ACC112 (cell line): ENCODE measurements around the gene CDRT4.

Experiments used
- H2AFZ ChIP-seq: fragments of 200-600 bp; sonication (generic); one replicate; pipeline ENCODE4 v1.6.0; 2017; ENCODE audit warnings: antibody characterized with exemption, low read length; ENCODE audit not compliant: unreplicated experiment
- H3K27ac ChIP-seq: fragments of 200-600 bp; sonication (generic); 2 replicates; pipeline ENCODE4 v1.5.1; 2014; ENCODE audit warnings: low read depth, mild to moderate bottlenecking, antibody characterized with exemption, low read length, moderate library complexity
- H3K27me3 ChIP-seq: fragments of 200-600 bp; sonication (generic); 2 replicates; pipeline ENCODE4 v1.6.1; 2014; ENCODE audit warnings: mild to moderate bottlenecking, antibody characterized with exemption, low read length, moderate library complexity, mixed read lengths; ENCODE audit not compliant: insufficient read depth
- H3K36me3 ChIP-seq: fragments of 200-600 bp; sonication (generic); 2 replicates; pipeline ENCODE4 v1.6.1; 2016; ENCODE audit warnings: mild to moderate bottlenecking, antibody characterized with exemption, low read length, moderate library complexity, mixed read lengths; ENCODE audit not compliant: insufficient read depth
- H3K4me1 ChIP-seq: fragments of 200-600 bp; sonication (generic); one replicate; pipeline ENCODE4 v1.6.1; 2016; ENCODE audit warnings: low read length, mixed read lengths; ENCODE audit not compliant: insufficient read depth, unreplicated experiment, control insufficient read depth
- H3K4me3 ChIP-seq: fragments of 200-600 bp; sonication (generic); 2 replicates; pipeline ENCODE4 v1.5.1; 2014; ENCODE audit warnings: mild to moderate bottlenecking, low read depth, low read length
- H3K79me2 ChIP-seq: fragments of 200-600 bp; sonication (generic); one replicate; pipeline ENCODE4 v1.6.0; 2016; ENCODE audit warnings: low read length; ENCODE audit not compliant: control insufficient read depth, unreplicated experiment, insufficient read depth

CDRT4 gene

GRCh38 chr17:15434956-15435355 is 32.5 kb downstream of the CDRT4 start:
- Histone ChIP-seq H2AFZ (no peak overlapping the region), H3K4me1 (peaks cover 7% of the 10 kb centered on the region)

GRCh38 chr17:15432807-15433611 is 34.4 kb downstream of the CDRT4 start:
- H2AFZ ChIP-seq, result no peak overlapping the region
- no peaks in the 10 kb centered on the region for H3K27me3 ChIP-seq
- H3K27ac ChIP-seq, result no peak overlapping the region
- H3K79me2 ChIP-seq, result no peaks in the 10 kb centered on the region
- peaks cover 7% of the 10 kb centered on the region for H3K4me1 ChIP-seq
- H3K36me3 ChIP-seq, result no peaks in the 10 kb centered on the region
- H3K4me3 ChIP-seq, result no peak overlapping the region

More at GRCh38 chr17:15434956-15435355, 32.5 kb downstream of the CDRT4 start:
- H3K27ac ChIP-seq, result no peak overlapping the region
- no peak overlapping the region for H3K4me3 ChIP-seq
- no peaks in the 10 kb centered on the region for H3K79me2 ChIP-seq
- no peaks in the 10 kb centered on the region for H3K27me3 ChIP-seq
- no peaks in the 10 kb centered on the region for H3K36me3 ChIP-seq

GRCh38 chr17:15431766-15432165 is 35.7 kb downstream of the CDRT4 start:
- Histone ChIP-seq H3K4me1 (peaks cover 7% of the 10 kb centered on the region), H2AFZ (no peak overlapping the region), H3K27me3 (no peaks in the 10 kb centered on the region), H3K79me2 (no peaks in the 10 kb centered on the region), H3K4me3 (no peak overlapping the region), H3K36me3 (no peaks in the 10 kb centered on the region), H3K27ac (no peak overlapping the region)

- no peak overlapping the region for H2AFZ ChIP-seq
- peaks cover 2% of the 10 kb centered on the region for H3K4me1 ChIP-seq
- no peak overlapping the region for H3K27ac ChIP-seq
- no peaks in the 10 kb centered on the region for H3K36me3 ChIP-seq
- no peaks in the 10 kb centered on the region for H3K27me3 ChIP-seq
- H3K4me3 ChIP-seq, result no peak overlapping the region
- no peaks in the 10 kb centered on the region for H3K79me2 ChIP-seq
These were observed 36.2 kb downstream of the CDRT4 start for GRCh38 chr17:15431196-15431595.

DNA sequence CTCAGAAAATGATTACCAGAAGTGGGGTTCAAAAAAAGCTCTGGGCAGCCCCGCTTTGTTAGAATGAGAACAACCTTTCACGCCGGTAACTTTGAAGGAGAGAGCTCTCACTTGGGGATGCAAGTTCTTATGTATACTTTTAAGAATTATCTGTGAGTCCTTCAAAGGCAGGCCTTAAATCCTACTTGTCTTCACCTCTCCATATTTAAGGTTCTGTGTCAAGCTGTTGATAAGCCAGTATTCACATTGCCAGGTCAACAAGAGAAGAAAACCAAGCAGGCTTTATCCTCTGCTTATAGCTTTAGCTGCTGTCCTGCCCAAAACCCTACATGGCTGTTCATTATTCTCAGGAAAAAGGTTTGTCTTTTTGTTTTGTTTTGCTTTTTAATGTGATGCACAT is 42.9 kb downstream of the CDRT4 start:
- no peak overlapping the region for H3K4me3 ChIP-seq
- H3K79me2 ChIP-seq, result no peaks in the 10 kb centered on the region
- H3K27ac ChIP-seq, result no peak overlapping the region
- no peaks in the 10 kb centered on the region for H3K4me1 ChIP-seq
- no peaks in the 10 kb centered on the region for H3K36me3 ChIP-seq
- H2AFZ ChIP-seq, result no peak overlapping the region
- no peaks in the 10 kb centered on the region for H3K27me3 ChIP-seq

GRCh38 chr17:15422392-15422965 is 44.9 kb downstream of the CDRT4 start:
- H3K4me1 ChIP-seq, result no peaks in the 10 kb centered on the region
- H3K27me3 ChIP-seq, result no peaks in the 10 kb centered on the region
- no peaks in the 10 kb centered on the region for H3K36me3 ChIP-seq
- H2AFZ ChIP-seq, result no peak overlapping the region
- H3K79me2 ChIP-seq, result no peaks in the 10 kb centered on the region
- H3K27ac ChIP-seq, result no peak overlapping the region
- no peak overlapping the region for H3K4me3 ChIP-seq

- no peaks in the 10 kb centered on the region for H3K36me3 ChIP-seq
- H3K4me1 ChIP-seq, result no peaks in the 10 kb centered on the region
- no peak overlapping the region for H3K4me3 ChIP-seq
- no peak overlapping the region for H2AFZ ChIP-seq
- no peaks in the 10 kb centered on the region for H3K79me2 ChIP-seq
- H3K27me3 ChIP-seq, result no peaks in the 10 kb centered on the region
- no peak overlapping the region for H3K27ac ChIP-seq
These were observed 48.6 kb downstream of the CDRT4 start for GRCh38 chr17:15418781-15419180.

- Histone ChIP-seq H3K36me3 (no peaks in the 10 kb centered on the region), H3K79me2 (no peaks in the 10 kb centered on the region), H3K27me3 (no peaks in the 10 kb centered on the region), H3K27ac (no peak overlapping the region), H3K4me3 (no peak overlapping the region), H2AFZ (no peak overlapping the region), H3K4me1 (peaks cover 7% of the 10 kb centered on the region)
These were observed 52.7 kb downstream of the CDRT4 start for GRCh38 chr17:15414532-15415306.

DNA sequence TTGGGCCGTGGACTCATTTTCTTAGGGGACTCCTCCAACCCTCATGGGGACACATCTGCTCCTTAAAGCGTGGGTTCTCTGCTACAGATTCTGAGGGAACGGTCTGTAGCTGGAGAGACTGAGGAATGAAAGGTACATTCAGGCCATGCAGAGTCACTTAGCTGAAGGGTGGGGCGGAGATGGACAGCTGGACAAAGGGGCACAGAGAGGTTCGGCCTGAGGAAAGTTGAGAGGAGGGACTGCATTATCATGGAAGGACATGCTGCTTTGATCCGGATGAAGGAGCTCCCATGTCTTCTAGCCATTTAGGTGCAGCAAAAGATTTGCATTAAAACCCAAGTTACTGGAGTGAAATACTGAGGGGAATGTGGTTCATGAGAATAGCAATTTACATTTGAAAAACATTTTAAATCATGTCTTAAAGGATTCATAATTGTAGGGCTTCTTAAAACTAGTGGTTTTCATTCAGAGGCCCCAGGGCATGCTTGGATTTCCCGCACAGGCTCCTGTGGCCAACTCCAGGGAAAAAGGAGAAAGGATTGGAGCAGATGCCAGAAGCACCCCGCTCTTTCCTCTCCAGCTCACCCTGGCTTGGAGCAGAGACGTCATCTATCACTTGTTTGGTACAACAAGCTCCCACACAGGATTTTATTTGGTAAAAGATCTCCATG is 54.2 kb downstream of the CDRT4 start:
- Histone ChIP-seq H3K27me3 (no peaks in the 10 kb centered on the region), H2AFZ (no peak overlapping the region), H3K4me1 (peaks cover 18% of the 10 kb centered on the region), H3K27ac (no peak overlapping the region), H3K4me3 (no peak overlapping the region), H3K79me2 (no peaks in the 10 kb centered on the region), H3K36me3 (no peaks in the 10 kb centered on the region)

GRCh38 chr17:15412606-15413005 is 54.8 kb downstream of the CDRT4 start:
- Histone ChIP-seq H3K4me1 (peaks cover 18% of the 10 kb centered on the region), H3K79me2 (no peaks in the 10 kb centered on the region), H3K27ac (no peak overlapping the region), H2AFZ (no peak overlapping the region), H3K36me3 (no peaks in the 10 kb centered on the region), H3K27me3 (no peaks in the 10 kb centered on the region), H3K4me3 (no peak overlapping the region)
